HG03575 (cell line): ENCODE data around the gene CRYGS.
"Not testable (repeated sequence)": the region's sequence is repeated elsewhere in the genome, so short reads cannot be mapped to it uniquely, and the experiment has no call there.

Experiments
- ATAC-seq: cut with Tn5 transposase; IDR thresholded peaks from one replicate; pipeline ENCODE4 v1.9.1; 2021; ENCODE audit not compliant: unreplicated experiment, insufficient number of reproducible peaks, low FRiP score; ENCODE audit errors: extremely low read depth

CRYGS gene

DNA sequence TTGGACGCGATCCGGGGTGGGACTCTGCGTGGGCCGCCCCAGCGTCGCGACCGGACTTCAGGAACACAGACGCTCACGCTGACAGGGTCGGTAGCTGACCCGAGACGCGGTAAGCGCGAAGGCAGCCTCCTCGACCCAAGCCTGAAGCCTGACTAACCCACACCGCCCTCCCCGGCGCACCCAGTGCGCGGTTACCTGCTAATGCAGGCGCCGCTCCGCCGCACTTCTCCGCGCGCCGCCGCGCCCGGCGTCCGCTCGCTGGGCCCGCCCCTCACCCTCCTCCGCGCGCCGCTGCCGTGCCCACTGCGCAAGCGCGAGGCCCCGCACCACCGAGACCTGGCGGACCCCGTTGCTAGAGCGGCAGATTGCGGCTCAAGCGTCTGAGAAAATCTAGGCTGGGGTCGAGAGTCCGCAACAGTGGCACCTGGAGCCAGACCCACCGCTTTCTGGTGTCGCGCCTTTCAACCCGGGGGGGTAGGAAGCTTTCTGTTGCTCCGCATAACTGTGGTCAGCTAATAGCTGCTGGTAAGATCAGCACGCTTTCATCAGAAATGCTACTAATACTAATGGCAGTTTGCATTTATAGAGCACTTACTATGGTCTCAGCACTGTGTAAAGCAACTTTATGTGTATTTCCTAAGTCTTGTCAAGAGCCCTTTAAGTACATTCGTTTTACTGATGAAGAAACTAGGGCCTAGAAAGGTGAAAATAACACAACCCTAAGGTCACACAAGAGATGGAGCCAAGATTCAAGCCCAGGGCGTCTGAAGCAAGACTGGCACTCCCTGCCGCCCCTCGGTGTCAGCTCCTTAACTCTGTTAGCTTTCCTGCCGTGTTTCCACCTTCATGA lies 23.1 kb upstream of the CRYGS start, which contains the start of gene TBCCD1:
Gene TBCCD1 (minus strand): TSS at position 268 of the 850 bp plus-strand sequence. CDS start 3,010 bp downstream, outside the sequence.
- no peak for ATAC-seq

DNA sequence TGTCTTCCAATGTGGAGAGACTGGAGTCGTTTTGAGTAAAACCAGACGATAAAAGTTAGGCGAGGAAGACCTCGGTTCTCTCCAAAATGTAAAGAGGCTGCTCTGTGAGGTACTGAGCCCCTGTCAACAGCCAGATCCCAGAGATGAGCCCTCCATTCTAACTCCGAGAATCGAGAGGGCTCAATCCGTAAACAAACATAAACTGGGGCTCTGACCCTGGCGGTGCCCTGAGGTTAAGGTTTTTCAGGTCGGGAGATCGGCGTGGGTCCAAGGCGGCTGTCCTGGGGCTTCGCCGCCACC lies 22.5 kb upstream of the CRYGS start:
- ATAC-seq: no peak

- no peak for ATAC-seq
These were observed 20.4 kb upstream of the CRYGS start for GRCh38 chr3:186564586-186564985.

GRCh38 chr3:186552408-186553031 lies 8.3 kb upstream of the CRYGS start:
- no peak for ATAC-seq

DNA sequence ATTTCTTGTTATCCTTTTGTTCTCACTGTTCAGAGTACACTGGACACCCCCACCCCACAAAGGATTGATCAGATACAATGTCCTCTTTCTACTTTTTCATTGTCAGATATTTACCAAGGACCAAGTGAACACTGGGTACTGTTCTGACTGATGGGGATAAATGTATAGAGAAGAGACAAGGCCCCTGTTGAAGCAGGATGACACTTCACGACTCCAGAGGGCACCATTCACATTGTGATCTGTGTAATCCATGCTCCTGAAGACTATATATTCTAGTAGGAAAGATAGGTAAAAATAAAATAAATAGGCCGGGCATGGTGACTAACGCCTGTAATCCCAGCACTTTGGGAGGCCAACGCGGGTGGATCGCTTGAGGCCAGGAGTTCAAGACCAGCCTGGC lies 7.2 kb upstream of the CRYGS start:
- no peak for ATAC-seq

DNA sequence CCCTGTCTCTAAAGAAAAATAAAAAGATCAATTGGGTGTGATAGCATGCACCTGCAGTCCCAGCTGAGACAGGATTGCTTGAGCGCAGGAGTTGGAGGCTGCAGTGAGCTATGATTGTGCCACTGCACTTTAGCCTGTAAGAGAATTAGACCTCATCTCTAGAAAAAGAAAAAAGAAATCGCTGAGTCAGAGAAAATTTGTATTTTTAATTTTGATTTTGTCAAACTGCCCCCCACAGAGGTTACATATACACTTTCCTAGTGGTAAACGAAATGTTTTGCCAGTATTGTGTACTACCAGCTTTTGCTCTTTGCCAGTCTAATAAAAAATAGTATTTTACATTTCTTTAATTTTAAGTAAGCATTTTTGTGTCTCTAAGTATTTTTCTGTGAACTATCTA lies 5.3 kb upstream of the CRYGS start:
- ATAC-seq: no peak

- ATAC-seq: no peak
These were observed 3.3 kb downstream of the CRYGS start for GRCh38 chr3:186540835-186541226.

- ATAC-seq: no peak
These were observed 3.9 kb downstream of the CRYGS start for GRCh38 chr3:186540221-186540834.

DNA sequence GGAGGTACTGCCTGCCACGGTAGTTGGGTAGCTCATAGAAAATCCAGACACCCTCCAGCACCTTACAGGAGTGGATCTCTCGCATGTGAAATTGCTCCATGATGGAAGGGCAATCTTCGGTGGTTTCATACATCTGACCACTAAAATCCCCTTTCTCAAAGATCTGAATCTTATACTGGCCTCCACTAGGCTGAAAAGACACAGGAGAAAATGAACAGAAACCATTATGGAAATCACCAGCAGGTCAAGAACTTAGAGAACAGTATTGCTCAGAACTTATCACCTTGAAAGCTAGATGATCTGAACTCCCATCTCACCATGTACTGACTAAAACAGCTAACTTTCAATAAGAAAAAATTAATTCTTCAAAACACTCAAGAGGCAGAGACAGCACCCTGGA lies 5.4 kb downstream of the CRYGS start:
- no peak for ATAC-seq

- ATAC-seq: no peak
These were observed 7.0 kb downstream of the CRYGS start for GRCh38 chr3:186536883-186537844.

- peak; percentile 69 for ATAC-seq
These were observed 10.0 kb downstream of the CRYGS start for GRCh38 chr3:186534113-186534669.

DNA sequence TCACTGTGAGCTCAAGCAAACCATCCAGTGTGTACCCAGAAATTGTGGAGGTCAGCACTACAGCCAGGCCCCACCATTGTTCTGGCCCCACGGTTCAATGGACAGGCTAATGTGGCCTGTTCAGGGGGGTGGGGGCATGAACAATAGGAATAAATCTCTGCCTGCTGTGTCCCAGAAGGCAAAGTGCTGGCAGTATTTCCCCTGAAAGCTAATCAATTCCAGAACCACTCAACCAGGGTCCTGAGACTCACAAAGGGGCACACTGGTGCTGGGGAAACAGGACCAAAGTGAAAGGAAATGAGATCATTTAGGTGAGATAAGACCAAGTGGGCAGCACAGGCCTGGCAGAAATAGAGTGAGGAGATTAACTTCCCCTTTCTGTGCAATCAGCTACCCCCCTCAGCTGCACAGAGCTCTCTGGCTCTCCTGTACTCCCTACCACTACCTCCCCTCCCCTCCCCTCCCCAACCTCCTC lies 11.5 kb downstream of the CRYGS start:
- peak; percentile 41 for ATAC-seq

- ATAC-seq: not testable (repeated sequence)
These were observed 12.5 kb downstream of the CRYGS start for GRCh38 chr3:186531694-186532093.

DNA sequence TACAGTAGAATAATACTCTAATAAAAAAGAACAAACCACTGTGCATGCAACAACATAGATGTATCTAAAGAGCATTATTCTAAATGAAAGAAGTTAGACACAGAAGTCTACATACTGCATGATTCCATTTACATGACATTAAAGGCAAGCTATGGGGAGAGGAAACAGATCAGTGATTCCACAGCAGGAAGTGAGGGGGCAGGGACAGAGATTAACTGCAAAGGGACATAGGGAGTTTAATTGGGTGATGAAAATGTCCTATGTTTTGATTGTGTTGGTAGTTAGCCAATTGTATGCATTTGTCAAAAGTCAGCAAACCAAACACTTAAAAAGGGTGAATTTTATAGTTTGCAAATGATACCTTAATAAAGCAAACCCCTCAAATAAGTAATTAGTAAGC lies 13.8 kb downstream of the CRYGS start:
- ATAC-seq: no peak

DNA sequence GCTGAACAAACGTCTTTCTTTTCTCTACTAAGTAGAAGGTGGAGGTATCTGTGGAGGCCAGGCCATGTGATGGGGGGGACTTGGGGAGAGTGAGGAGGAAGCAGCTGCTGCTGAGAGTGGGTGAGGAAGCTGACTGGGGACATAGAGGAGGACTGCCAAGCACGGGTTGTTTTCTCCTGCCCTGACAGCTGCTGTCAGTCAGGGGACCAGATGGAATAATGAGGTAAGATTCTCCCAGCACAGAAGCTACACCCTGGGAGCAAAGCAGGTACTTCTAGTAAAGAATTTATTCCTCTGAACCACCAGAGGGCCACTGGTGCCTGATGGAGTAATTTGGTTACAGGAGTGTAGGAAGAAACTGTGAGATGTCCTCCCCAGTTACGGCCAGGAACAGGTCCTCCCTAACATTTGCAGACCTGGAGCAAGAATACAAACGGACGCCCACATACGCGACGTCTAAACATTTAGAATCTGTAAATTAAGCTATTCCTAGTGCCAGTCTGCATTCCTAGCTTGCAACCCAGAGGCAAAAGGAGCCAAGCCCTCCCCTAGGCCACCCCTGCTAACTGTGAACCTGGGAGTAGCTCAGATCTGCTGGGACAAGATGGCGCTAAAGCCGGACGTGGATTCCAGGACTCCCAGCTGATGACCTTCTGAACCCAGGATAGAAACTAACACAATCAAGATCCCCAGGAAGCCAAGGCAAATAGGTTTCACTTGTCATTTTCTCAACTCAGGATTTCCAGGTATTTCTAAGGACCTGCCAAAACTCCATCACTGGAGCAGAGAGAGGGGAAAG lies 14.8 kb downstream of the CRYGS start:
- no peak for ATAC-seq

DNA sequence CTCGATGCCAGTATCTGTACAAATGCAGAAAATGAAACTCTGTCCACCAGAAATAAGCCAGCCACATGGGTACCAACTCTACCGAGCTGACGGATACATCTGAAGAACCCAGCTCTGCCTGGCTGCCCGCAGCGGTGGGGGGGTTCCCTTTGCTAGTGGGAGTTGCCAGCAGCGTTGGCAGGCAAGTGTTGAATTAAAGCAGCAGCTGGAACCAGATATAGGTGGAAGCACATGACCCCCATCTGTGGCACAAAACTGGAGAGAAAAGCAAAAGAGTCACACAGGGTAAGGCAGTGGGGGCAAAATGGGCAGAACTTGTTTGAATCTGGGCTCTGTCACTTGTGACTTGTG lies 17.9 kb downstream of the CRYGS start:
- ATAC-seq: no peak

- ATAC-seq: no peak
These were observed 18.6 kb downstream of the CRYGS start for GRCh38 chr3:186525369-186526255.
